ENCODE measurements around the gene SFSWAP.
"Not testable (repeated sequence)": the region's sequence is repeated elsewhere in the genome, so short reads cannot be mapped to it uniquely, and the experiment has no call there.

SFSWAP gene

DNA sequence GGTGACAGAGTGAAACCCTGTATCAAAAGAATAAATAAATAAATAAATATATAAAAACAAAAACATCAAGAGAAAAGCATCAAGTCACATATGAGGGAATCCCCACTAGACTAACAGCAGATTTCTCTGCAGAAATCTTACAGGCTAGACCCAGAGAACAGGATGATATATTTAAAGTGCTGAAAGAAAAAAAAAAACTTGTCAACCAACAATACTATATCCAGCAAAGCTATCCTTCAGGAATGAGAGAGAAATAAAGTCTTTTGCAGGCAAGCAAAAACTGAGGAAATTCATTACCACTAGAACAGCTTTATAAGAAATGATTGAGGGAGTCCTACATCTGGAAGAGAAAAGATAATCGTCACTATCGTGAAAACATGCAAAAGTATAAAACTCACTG lies 6.4 kb upstream of the SFSWAP start:
- DNase-seq (ENCODE audit: extremely low read depth, low read depth) = no peak

DNA sequence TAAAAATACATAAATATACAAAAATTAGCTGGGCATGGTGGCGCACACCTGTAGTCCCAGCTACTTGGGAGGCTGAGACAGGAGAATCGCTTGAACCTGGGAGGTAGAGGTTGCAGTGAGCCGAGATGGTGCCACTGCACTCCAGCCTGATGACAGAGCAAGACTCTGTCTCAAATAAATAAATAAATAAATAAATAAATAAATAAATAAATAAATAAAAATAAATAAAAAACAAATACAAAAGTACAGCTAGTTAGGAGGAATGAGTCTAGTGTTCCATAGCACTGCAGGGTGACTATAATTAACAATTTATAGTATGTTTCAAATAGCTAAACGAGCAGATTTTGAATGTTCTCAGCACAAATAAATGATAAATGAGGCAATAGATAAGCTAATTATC lies 4.2 kb upstream of the SFSWAP start:
- not testable (repeated sequence) for DNase-seq (ENCODE audit: extremely low read depth, low read depth)

More for the DNA sequence above, 6.4 kb upstream of the SFSWAP start:
- TF ChIP-seq, protein P1, sequence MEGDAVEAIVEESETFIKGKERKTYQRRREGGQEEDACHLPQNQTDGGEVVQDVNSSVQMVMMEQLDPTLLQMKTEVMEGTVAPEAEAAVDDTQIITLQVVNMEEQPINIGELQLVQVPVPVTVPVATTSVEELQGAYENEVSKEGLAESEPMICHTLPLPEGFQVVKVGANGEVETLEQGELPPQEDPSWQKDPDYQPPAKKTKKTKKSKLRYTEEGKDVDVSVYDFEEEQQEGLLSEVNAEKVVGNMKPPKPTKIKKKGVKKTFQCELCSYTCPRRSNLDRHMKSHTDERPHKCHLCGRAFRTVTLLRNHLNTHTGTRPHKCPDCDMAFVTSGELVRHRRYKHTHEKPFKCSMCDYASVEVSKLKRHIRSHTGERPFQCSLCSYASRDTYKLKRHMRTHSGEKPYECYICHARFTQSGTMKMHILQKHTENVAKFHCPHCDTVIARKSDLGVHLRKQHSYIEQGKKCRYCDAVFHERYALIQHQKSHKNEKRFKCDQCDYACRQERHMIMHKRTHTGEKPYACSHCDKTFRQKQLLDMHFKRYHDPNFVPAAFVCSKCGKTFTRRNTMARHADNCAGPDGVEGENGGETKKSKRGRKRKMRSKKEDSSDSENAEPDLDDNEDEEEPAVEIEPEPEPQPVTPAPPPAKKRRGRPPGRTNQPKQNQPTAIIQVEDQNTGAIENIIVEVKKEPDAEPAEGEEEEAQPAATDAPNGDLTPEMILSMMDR (IDR thresholded peaks at IDR 0.05; ENCODE audit: low read depth, low read length) = no peak

GRCh38 chr12:131709226-131709625 lies 1.7 kb upstream of the SFSWAP start:
- DNase-seq (ENCODE audit: extremely low read depth, low read depth) = no peak
- TF ChIP-seq, protein P1 (IDR thresholded peaks at IDR 0.05; ENCODE audit: low read depth, low read length) = no peak

GRCh38 chr12:131711551-131712205 lies 788 bp downstream of the SFSWAP start:
- DNase-seq (ENCODE audit: extremely low read depth, low read depth) = no peak
- TF ChIP-seq, protein P1 (IDR thresholded peaks at IDR 0.05; ENCODE audit: low read depth, low read length) = no peak

DNA sequence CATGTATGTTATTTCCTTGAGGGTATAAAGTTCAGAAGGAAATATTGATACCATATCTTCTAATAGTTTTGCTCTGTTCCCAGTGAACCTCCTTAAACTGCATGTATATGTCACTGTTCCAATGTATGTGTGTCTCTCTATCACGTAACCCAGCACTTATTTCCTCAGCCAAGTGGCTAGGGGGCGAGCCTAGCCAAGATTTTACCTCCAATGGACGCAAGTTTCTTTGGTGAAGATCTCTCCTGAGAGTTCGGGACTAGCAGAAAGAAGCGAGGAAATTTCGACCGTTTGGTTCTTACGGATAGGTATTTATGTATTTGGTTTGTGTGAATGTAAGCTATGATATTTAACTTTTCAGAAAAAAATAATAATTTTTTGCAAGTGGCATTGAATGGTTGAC lies 2.5 kb downstream of the SFSWAP start:
- TF ChIP-seq, protein P1 (IDR thresholded peaks at IDR 0.05; ENCODE audit: low read depth, low read length) = no peak
- DNase-seq (ENCODE audit: extremely low read depth, low read depth) = no peak

DNA sequence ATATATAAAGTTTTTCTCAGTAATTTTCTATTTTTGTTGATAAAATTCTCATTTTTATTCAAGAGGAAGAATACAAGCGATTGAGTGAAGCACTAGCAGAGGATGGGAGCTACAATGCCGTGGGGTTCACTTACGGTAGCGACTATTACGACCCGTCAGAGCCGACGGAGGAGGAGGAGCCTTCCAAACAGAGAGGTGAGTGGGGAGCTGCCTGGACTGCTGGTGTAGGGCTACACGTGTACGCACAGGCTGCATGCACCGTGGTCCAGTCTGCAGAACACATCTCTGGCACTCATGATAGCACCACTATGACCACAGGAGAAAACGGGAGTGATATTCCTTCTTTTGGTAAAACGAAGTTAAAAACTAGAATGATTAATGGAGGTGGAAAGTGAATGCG lies 3.9 kb downstream of the SFSWAP start:
- TF ChIP-seq, protein P1 (IDR thresholded peaks at IDR 0.05; ENCODE audit: low read depth, low read length) = no peak
- no peak for DNase-seq (ENCODE audit: extremely low read depth, low read depth)

DNA sequence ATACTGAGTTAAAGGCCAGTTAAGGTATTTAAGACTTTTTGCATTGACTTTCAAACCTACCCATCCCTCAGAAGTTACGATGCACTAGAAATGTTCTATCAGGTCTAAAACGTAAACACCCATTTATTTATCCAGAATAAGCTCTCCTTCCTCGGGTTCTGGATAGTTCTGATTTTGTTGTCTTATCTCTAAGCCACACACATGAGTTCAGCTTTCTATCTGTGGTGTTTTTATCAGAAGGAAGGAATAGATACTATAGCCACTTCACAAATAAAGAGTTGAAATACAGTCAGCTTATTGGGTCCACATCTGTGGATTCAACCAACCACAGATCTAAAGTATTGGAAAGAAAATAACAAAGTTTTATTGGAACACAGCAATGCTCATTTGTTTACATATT lies 5.4 kb downstream of the SFSWAP start:
- TF ChIP-seq, protein P1 (IDR thresholded peaks at IDR 0.05; ENCODE audit: low read depth, low read length) = no peak
- DNase-seq (ENCODE audit: extremely low read depth, low read depth) = no peak

DNA sequence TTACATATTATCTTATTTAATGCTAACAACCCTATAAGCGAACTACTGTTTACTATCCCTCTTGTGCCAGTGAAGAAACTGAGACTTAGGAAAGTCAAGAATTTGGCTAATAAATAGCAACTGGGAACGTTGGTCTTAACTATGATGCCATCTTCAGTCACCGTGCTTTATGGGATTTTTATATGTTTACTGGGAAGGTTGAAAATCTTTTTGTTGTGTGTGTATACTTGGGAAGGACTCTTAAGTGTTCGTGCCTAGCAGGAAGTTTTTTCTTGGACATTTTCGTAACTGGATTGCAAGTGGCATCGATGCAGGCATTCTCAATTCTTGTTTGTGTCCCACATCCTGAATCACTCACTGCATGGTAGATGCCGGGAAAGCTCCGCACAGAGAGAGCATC lies 9.4 kb downstream of the SFSWAP start:
- TF ChIP-seq, protein P1 (IDR thresholded peaks at IDR 0.05; ENCODE audit: low read depth, low read length) = no peak

More for the DNA sequence above, 9.4 kb downstream of the SFSWAP start:
- DNase-seq (ENCODE audit: extremely low read depth, low read depth) = no peak

Data from AG09319 (cell line).